CD14-positive monocyte (primary cell): ENCODE results near the gene STAC3. TPM values are rescaled to one million over a fixed set of nuclear protein-coding genes. Genes with fewer than 3 reads are reported as not detected.

Source experiments
- DNase-seq, 3 donors: peaks; one replicate each; pipeline ENCODE4 v3.0.0-alpha.2; 2011 to 2022
- H2AFZ ChIP-seq: 2 replicates; pipeline ENCODE4 v1.6.0; 2012; ENCODE audit warnings: mild to moderate bottlenecking, low read depth, low read length, inconsistent platforms; ENCODE audit not compliant: insufficient read depth, poor library complexity, severe bottlenecking
- H3K27ac ChIP-seq, 2 donors: 1 replicate in 1 of 2; 2 replicates in 1 of 2; pipeline ENCODE4 v1.5.1; 2012 to 2013; ENCODE audit warnings: low read length in 2 of 2, control low read depth in 1 of 2, inconsistent platforms in 1 of 2, low read depth in 1 of 2, mild to moderate bottlenecking in 1 of 2
- H3K27me3 ChIP-seq, 2 donors: one replicate each; pipeline versions ENCODE4 v1.6.0 to v1.6.1; 2011 to 2013; ENCODE audit warnings: low read length in 2 of 2; ENCODE audit not compliant: control insufficient read depth in 2 of 2, insufficient read depth in 2 of 2
- H3K36me3 ChIP-seq, 2 donors: replicated peaks in 1 of 2; 1 replicate in 1 of 2; 2 replicates in 1 of 2; pipeline versions ENCODE4 v1.5.1 to v1.6.1; 2012 to 2013; ENCODE audit warnings: low read length in 2 of 2, control low read depth in 1 of 2, inconsistent platforms in 1 of 2, mild to moderate bottlenecking in 1 of 2; ENCODE audit not compliant: insufficient read depth in 2 of 2, control insufficient read depth in 1 of 2
- H3K4me1 ChIP-seq, 2 donors: 1 replicate in 1 of 2; 2 replicates in 1 of 2; pipeline versions ENCODE4 v1.5.1 to v1.6.1; 2012 to 2013; ENCODE audit warnings: low read length in 2 of 2, control low read depth in 1 of 2, inconsistent platforms in 1 of 2, mild to moderate bottlenecking in 1 of 2, moderate library complexity in 1 of 2; ENCODE audit not compliant: insufficient read depth in 2 of 2, control insufficient read depth in 1 of 2
- H3K4me2 ChIP-seq: replicated peaks from 2 replicates; pipeline ENCODE3; 2012; ENCODE audit warnings: low read length, moderate library complexity, mild to moderate bottlenecking; ENCODE audit not compliant: poor library complexity, severe bottlenecking; ENCODE audit errors: extremely low read depth
- H3K4me3 ChIP-seq, 3 experiments: fragments of 200-600 bp in 1 of 3; sonication (generic) in 1 of 3; replicated peaks in 1 of 3; 1 replicate in 2 of 3; 2 replicates in 1 of 3; pipeline ENCODE4 v1.5.1; 2011 to 2013; ENCODE audit warnings: low read length in 3 of 3, mild to moderate bottlenecking in 3 of 3, control low read depth in 2 of 3, low read depth in 2 of 3, inconsistent platforms in 1 of 3, moderate library complexity in 1 of 3
- H3K79me2 ChIP-seq: 2 replicates; pipeline ENCODE4 v1.6.0; 2012; ENCODE audit warnings: mild to moderate bottlenecking, control low read depth, inconsistent platforms, low read length, moderate library complexity; ENCODE audit not compliant: insufficient read depth
- H3K9ac ChIP-seq: 2 replicates; pipeline ENCODE4 v1.6.0; 2017; ENCODE audit warnings: low read length, mild to moderate bottlenecking; ENCODE audit not compliant: insufficient read depth, poor library complexity, severe bottlenecking
- H3K9me3 ChIP-seq, 2 donors: replicated peaks in 1 of 2; 1 replicate in 1 of 2; 2 replicates in 1 of 2; pipeline versions ENCODE4 v1.5.1 to v1.6.1; 2012 to 2013; ENCODE audit warnings: low read length in 2 of 2, control low read depth in 1 of 2; ENCODE audit not compliant: control insufficient read depth in 1 of 2, insufficient read depth in 1 of 2
- H4K20me1 ChIP-seq: 2 replicates; pipeline ENCODE4 v1.6.0; 2012; ENCODE audit warnings: mild to moderate bottlenecking, low read length, control low read depth, moderate library complexity; ENCODE audit not compliant: insufficient read depth
- H3K27ac Mint-ChIP-seq, 7 donors: one replicate each; pipeline ENCODE4 v1.8.0; 2020; ENCODE audit warnings: mild to moderate bottlenecking in 7 of 7, mixed read lengths in 7 of 7, moderate library complexity in 6 of 7, inconsistent platforms in 2 of 7
- H3K27me3 Mint-ChIP-seq, 3 donors: one replicate each; pipeline ENCODE4 v1.8.0; 2021 to 2022; ENCODE audit warnings: low read depth in 3 of 3, mild to moderate bottlenecking in 3 of 3, mixed read lengths in 3 of 3, moderate library complexity in 3 of 3, inconsistent platforms in 1 of 3
- H3K36me3 Mint-ChIP-seq, 2 donors: one replicate each; pipeline ENCODE4 v1.8.0; 2020; ENCODE audit warnings: mixed read lengths in 2 of 2, inconsistent platforms in 1 of 2, mild to moderate bottlenecking in 1 of 2
- H3K4me1 Mint-ChIP-seq: one replicate; pipeline ENCODE4 v1.8.0; 2020; ENCODE audit warnings: mild to moderate bottlenecking, mixed read lengths
- H3K4me3 Mint-ChIP-seq, 2 donors: one replicate each; pipeline ENCODE4 v1.8.0; 2020; ENCODE audit warnings: mild to moderate bottlenecking in 2 of 2, mixed read lengths in 2 of 2, moderate library complexity in 1 of 2
- H3K9me3 Mint-ChIP-seq, 7 donors: one replicate each; pipeline ENCODE4 v1.8.0; 2020 to 2022; ENCODE audit warnings: mixed read lengths in 7 of 7, mild to moderate bottlenecking in 6 of 7, moderate library complexity in 6 of 7, inconsistent platforms in 2 of 7
- CTCF ChIP-seq: fragments of 200-600 bp; IDR thresholded peaks from one replicate; pipeline ENCODE4 v1.8.0; 2022; ENCODE audit warnings: antibody characterized with exemption, mild to moderate bottlenecking
- WGBS: methylation state at CpG from one replicate; pipeline ENCODE4 v1.1.5; 2013; ENCODE audit warnings: missing lambda C conversion rate; ENCODE audit not compliant: insufficient coverage; 5-methylcytosine and 5-hydroxymethylcytosine counted together
- intact Hi-C, 2 donors: fragments of 100-400 bp; cut with micrococcal nuclease; formaldehyde crosslinking; loops; one replicate each; pipeline versions ENCODE4 v1.15.0 to v1.15.1; 2023
- polyA plus RNA-seq, 3 donors: library from polyadenylated mRNA; depleted of rRNA in 1 of 3; unstranded in 2 of 3; stranded (reverse) in 1 of 3; fragments of 300-500 nt in 2 of 3; fragments of >200 nt in 1 of 3; fragmentation: Illumina TruSeq in 2 of 3; gene quantifications; 1 replicate in 2 of 3; 2 replicates in 1 of 3; pipeline ENCODE4 v1.2.3, GENCODE V29; 2012 to 2021

Gene STAC3
- polyA plus RNA-seq, 3 donors = 7.0 to 32.1 (median 9.1) TPM

GRCh38 chr12:57210461-57210860 is 40.5 kb downstream of the STAC3 start:
- Mint-ChIP-seq H3K36me3 (peaks cover 77 to 78% of the 10 kb centered on the region in 2 donors), H3K4me3 (peak overlapping the region in 1 of 2 donors; percentile 21), H3K27me3 (peaks cover 21 to 26% (median 25%) of the 10 kb centered on the region in 3 donors), H3K4me1 (peaks cover 17% of the 10 kb centered on the region), H3K27ac (peak overlapping the region in 1 of 7 donors; percentile 64), H3K9me3 (peaks cover 0 to 13% (median 4%) of the 10 kb centered on the region in 7 donors)
- Histone ChIP-seq H3K4me1 (peaks cover 12 to 20% of the 10 kb centered on the region in 2 donors), H3K27me3 (peaks cover 16 to 22% of the 10 kb centered on the region in 2 donors), H3K36me3 (peaks cover 70 to 75% of the 10 kb centered on the region in 2 donors), H4K20me1 (peaks cover 97% of the 10 kb centered on the region), H2AFZ (no peak overlapping the region), H3K27ac (no peak overlapping the region), H3K4me2 (no peak overlapping the region), H3K9ac (no peak overlapping the region), H3K4me3 (no peak overlapping the region), H3K79me2 (no peaks in the 10 kb centered on the region), H3K9me3 (peaks cover 0 to 2% of the 10 kb centered on the region in 2 donors)
- DNase-seq = no peak
- intact Hi-C loops = loop anchor here in 1 of 2 donors (5.0 kb wide), 1 partner anchor 37 kb away; no protein-coding TSS in a partner anchor
- 90% methylated on average over 14 of the region's 15 CpGs for WGBS
- no peak for TF ChIP-seq CTCF

- Histone ChIP-seq H2AFZ (no peak overlapping the region), H3K4me3 (no peak overlapping the region), H3K79me2 (no peaks in the 10 kb centered on the region), H3K9me3 (no peaks in the 10 kb centered on the region), H3K36me3 (peaks cover 76 to 81% of the 10 kb centered on the region in 2 donors), H4K20me1 (peaks cover 97% of the 10 kb centered on the region), H3K27ac (no peak overlapping the region), H3K4me2 (no peak overlapping the region), H3K4me1 (peaks cover 12 to 17% of the 10 kb centered on the region in 2 donors), H3K9ac (no peak overlapping the region), H3K27me3 (peaks cover 10 to 16% of the 10 kb centered on the region in 2 donors)
- Mint-ChIP-seq H3K27ac (peak overlapping the region in 1 of 7 donors; percentile 64), H3K9me3 (peaks cover 0 to 13% (median 4%) of the 10 kb centered on the region in 7 donors), H3K36me3 (peaks cover 82 to 84% of the 10 kb centered on the region in 2 donors), H3K4me3 (peak overlapping the region in 1 of 2 donors; percentile 21), H3K27me3 (peaks cover 15 to 20% (median 20%) of the 10 kb centered on the region in 3 donors), H3K4me1 (peaks cover 15% of the 10 kb centered on the region)
- no peak for DNase-seq
- TF ChIP-seq CTCF = no peak
- intact Hi-C loops = loop anchor here in 1 of 2 donors (5.0 kb wide), 1 partner anchor 37 kb away; no protein-coding TSS in a partner anchor
- 73% methylated on average over 8 of the region's 8 CpGs for WGBS
Observed at GRCh38 chr12:57209916-57210315, 41.1 kb downstream of the STAC3 start.
